Astrocyte of the spinal cord (primary cell): ENCODE measurements around the gene GAL3ST3.
A peak's percentile ranks its signal among the peaks of the same experiment; 100 is the strongest.

Experiments used
- DNase-seq: peaks from one replicate; pipeline ENCODE4 v3.0.0; 2011; ENCODE audit warnings: low read depth, low spot score
- H3K4me3 ChIP-seq: 2 replicates; pipeline ENCODE4 v1.5.1; 2011; ENCODE audit warnings: low read depth, mild to moderate bottlenecking, low read length, moderate library complexity
- in situ Hi-C: cut with HindIII; loops from 2 replicates; pipeline ENCODE4 v1.10.0; 2017; ENCODE audit warnings: low sequenced_read_pairs
- TF ChIP-seq, protein P1 (sequence below): IDR thresholded peaks from 2 replicates; pipeline ENCODE4 v1.5.1; 2012; ENCODE audit warnings: low read depth, mild to moderate bottlenecking, low read length, inconsistent platforms

The GAL3ST3 gene

DNA sequence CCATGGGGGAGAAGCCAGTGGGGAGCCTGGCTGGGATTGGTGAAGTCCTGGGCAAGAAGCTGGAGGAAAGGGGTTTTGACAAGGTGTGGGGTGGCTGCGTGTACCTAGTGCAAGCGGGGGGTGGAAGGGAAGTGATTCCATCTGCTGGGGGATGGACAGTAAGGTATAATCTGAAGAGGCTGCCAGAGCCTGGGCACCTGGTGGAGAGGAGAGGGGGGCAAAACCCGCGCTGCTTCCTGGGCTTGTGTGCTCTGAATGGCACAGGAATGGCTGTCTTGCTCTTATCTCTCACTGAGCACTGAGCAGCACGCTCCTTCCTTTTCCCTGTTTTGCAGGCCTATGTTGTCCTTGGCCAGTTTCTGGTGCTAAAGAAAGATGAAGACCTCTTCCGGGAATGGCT is 45.7 kb downstream of the GAL3ST3 start:
- TF ChIP-seq, protein P1, sequence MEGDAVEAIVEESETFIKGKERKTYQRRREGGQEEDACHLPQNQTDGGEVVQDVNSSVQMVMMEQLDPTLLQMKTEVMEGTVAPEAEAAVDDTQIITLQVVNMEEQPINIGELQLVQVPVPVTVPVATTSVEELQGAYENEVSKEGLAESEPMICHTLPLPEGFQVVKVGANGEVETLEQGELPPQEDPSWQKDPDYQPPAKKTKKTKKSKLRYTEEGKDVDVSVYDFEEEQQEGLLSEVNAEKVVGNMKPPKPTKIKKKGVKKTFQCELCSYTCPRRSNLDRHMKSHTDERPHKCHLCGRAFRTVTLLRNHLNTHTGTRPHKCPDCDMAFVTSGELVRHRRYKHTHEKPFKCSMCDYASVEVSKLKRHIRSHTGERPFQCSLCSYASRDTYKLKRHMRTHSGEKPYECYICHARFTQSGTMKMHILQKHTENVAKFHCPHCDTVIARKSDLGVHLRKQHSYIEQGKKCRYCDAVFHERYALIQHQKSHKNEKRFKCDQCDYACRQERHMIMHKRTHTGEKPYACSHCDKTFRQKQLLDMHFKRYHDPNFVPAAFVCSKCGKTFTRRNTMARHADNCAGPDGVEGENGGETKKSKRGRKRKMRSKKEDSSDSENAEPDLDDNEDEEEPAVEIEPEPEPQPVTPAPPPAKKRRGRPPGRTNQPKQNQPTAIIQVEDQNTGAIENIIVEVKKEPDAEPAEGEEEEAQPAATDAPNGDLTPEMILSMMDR = no peak

DNA sequence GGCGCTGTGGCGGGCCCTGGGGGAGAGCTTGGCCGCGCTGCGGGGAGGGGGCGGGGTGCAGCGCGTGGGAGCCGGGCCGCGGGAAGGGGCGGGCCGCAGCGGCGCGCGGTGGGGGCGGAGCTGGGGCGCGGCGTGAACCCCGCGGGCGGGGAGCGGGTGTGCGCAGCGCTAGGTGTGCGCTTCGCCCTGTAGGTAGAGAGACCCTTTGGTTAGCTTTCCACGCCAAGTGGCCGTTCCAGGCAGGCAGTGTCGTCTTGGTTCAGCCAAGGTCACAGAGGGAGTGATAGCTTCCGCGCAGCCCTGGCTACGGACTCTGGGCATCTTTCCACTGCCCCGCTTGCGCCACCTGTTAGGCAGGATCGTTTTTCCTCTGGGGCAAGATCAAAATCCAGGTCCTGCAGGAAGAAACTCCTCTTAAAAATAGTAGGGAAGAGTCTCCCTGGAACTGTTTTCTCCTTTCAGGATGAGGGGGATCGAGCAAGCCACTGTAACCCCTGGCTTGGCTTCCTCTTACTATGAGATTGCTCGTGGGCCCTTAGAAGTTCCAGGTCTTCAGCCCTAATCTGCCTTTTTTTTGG is 46.2 kb downstream of the GAL3ST3 start:
- peak; percentile 38 for DNase-seq
- TF ChIP-seq, protein P1 = peak; percentile 11
- H3K4me3 ChIP-seq = peak overlapping the region; percentile 83
- in situ Hi-C loops = no loop called here

More for the DNA sequence above, 45.7 kb downstream of the GAL3ST3 start:
- H3K4me3 ChIP-seq = peak overlapping the region; percentile 83
- DNase-seq = no peak
- in situ Hi-C loops = no loop called here

DNA sequence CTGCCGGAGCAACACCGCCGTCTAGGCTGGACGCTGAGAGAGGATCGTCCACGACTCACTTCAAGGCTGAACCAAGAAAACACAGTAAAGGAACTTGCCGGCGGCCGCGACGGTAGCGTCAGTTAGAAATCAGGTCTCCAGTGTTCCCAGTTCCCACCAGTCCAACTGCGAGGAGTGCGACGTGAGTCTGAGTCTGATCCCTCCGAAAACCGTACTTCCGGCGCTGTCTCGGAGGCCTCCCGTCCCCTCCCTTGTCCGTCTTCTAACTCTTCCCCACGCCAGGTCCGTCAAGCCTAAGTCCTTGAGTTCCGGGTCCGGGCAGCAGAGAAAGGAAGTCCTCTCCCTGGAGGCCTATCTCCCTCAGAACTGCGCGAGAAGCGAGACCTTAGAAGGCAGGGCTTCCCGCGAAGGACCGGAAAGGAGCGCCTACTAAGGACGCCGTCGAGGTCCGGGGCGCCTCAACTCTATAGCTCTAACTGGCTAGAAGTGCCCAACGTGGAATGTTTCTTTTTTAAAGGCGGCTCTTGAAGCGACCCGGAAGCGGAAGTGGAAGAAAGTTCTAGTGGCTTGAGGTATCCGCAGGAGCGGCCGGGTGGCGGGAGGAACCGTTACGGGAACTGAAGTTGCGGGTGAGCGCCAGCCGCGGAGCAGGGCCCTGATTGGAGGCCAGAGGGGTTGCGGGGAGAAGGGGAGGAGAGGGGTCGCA is 46.9 kb downstream of the GAL3ST3 start, which contains the start of the genes BANF1 and EIF1AD:
Gene BANF1 (plus strand): TSS at position 562 of the 706 bp plus-strand sequence. CDS start 748 bp downstream, outside the sequence.
Gene EIF1AD (minus strand): TSS at position 216 of the 706 bp plus-strand sequence. CDS start 1,768 bp downstream, outside the sequence.
- peak; percentile 99 for DNase-seq
- TF ChIP-seq, protein P1 = no peak
- H3K4me3 ChIP-seq = peak within 1 kb of the TSS; percentile 83
- in situ Hi-C loops = no loop called here

DNA sequence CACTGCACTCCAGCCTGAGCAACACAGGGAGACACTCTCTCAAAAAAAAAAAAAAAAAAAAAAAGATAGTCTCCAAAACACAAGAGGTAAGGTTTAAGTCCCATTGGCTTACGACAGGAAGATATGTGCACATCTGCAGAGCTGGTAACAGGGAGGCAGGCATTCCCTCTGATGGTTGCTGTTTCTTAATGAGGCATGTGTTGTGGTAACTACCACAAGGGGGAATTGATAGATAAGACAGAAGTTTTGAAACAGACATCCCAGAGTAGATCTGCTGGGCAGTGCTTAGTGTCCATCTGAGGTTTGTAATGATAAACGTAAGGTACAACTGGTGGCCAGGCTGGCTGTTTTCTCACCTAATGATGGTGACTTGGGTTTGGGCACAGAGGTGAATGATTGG is 51.7 kb downstream of the GAL3ST3 start:
- DNase-seq = no peak
- in situ Hi-C loops = no loop called here
- TF ChIP-seq, protein P1 = no peak
- no peak overlapping the region for H3K4me3 ChIP-seq

DNA sequence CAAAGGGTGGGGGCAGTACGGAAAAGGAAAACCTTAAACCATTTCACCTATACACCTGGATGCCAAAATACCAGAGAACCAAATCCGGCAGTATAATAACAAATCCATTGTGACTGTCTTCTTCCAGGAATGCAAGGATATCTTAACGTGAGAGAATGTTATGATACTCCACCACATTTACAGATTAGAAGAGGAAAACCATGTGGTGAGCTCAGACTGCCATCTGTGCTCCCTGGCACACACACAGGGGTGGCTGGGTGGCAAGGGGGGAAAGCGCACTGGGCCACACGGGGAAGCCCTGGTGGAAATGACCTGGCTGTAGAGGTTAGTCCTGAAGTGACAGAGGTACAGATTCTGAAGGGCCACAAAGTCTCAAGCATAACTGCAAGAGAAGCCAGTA is 56.9 kb downstream of the GAL3ST3 start:
- in situ Hi-C loops = no loop called here
- H3K4me3 ChIP-seq = no peak overlapping the region
- TF ChIP-seq, protein P1 = no peak
- no peak for DNase-seq
